Hepatocyte (in vitro differentiated cells): ENCODE data around the gene MLH3.

Experiments used
- EZH2 ChIP-seq: fragments of 200-600 bp; sonication (generic); IDR thresholded peaks from 2 replicates; pipeline ENCODE4 v1.6.1; 2016; ENCODE audit warnings: antibody characterized with exemption, mild to moderate bottlenecking, borderline replicate concordance
- TF ChIP-seq, protein P1 (sequence below): fragments of 200-600 bp; sonication (generic); IDR thresholded peaks from 2 replicates; pipeline ENCODE4 v1.5.1; 2016; ENCODE audit warnings: antibody characterized with exemption, mild to moderate bottlenecking; ENCODE audit not compliant: poor library complexity

DNA sequence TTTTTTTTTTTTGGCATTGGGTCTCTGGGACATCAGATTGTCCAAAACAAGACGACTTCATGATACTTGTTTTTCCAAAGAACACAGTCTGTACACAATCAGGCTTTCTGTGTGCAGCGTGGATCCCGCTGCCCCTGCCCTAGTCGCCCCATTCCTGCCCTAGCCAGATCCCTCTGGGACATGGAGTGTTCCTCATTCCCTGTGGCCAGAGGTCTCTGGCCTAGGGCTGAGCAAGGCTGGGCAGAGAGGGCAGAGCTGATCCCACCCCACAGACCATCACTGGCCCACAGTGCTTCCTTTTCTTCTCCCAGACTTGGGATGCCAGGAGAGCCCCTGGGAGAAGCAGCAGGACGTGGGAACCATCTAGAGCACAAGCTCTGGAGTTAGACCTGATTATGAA is 69.4 kb downstream of the MLH3 start:
- TF ChIP-seq, protein P1, sequence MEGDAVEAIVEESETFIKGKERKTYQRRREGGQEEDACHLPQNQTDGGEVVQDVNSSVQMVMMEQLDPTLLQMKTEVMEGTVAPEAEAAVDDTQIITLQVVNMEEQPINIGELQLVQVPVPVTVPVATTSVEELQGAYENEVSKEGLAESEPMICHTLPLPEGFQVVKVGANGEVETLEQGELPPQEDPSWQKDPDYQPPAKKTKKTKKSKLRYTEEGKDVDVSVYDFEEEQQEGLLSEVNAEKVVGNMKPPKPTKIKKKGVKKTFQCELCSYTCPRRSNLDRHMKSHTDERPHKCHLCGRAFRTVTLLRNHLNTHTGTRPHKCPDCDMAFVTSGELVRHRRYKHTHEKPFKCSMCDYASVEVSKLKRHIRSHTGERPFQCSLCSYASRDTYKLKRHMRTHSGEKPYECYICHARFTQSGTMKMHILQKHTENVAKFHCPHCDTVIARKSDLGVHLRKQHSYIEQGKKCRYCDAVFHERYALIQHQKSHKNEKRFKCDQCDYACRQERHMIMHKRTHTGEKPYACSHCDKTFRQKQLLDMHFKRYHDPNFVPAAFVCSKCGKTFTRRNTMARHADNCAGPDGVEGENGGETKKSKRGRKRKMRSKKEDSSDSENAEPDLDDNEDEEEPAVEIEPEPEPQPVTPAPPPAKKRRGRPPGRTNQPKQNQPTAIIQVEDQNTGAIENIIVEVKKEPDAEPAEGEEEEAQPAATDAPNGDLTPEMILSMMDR = no peak
- TF ChIP-seq EZH2 = no peak
